Panc1 (cell line): Measurements from ENCODE around the gene GALNT18. TPM values are rescaled to one million over a fixed set of nuclear protein-coding genes. Genes with fewer than 3 reads are reported as not detected.

Source experiments
- ATAC-seq: fragments of 200-7000 bp; cut with Tn5 transposase; 2 replicates; pipeline ENCODE4 v1.9.1; 2020; ENCODE audit warnings: mild to moderate bottlenecking, moderate library complexity
- BruUV-seq: library from RNA; stranded (reverse); fragments of 400-500 nt; replicated peaks from 2 replicates; lab custom pipeline; 2021; lab: Mats Ljungman, UMichigan
- CTCF ChIA-PET: fragments of 300-600 bp; sonication (Branson Sonifier 250); formaldehyde crosslinking; loops from one replicate; lab custom pipeline; 2022; ENCODE audit warnings: antibody characterized with exemption; lab: Charles Lee
- POLR2A ChIA-PET: fragments of 300-600 bp; sonication (Branson Sonifier 250); formaldehyde crosslinking; loops from one replicate; lab custom pipeline; 2022; ENCODE audit warnings: antibody characterized with exemption; lab: Charles Lee
- DNase-seq: peaks from one replicate; pipeline ENCODE4 v3.0.0-alpha.2; 2010; ENCODE audit warnings: low read depth, low spot score
- H3K27ac ChIP-seq: 2 replicates; pipeline ENCODE4 v1.5.1; 2011; ENCODE audit warnings: mild to moderate bottlenecking, low read length, inconsistent platforms
- H3K27me3 ChIP-seq: fragments of 200-500 bp; sonication (Bioruptor generic); 2 replicates; pipeline ENCODE4 v1.6.0; 2014; ENCODE audit warnings: low read length, inconsistent platforms; ENCODE audit not compliant: control insufficient read depth, insufficient read depth
- H3K36me3 ChIP-seq: fragments of 200-500 bp; sonication (Bioruptor generic); 2 replicates; pipeline ENCODE4 v1.5.1; 2014; ENCODE audit warnings: inconsistent platforms, mild to moderate bottlenecking, low read length, moderate library complexity; ENCODE audit not compliant: control insufficient read depth, insufficient read depth
- H3K4me1 ChIP-seq: 2 replicates; pipeline ENCODE4 v1.5.1; 2011; ENCODE audit warnings: inconsistent platforms, mild to moderate bottlenecking, low read length, moderate library complexity; ENCODE audit not compliant: control insufficient read depth, insufficient read depth
- H3K4me3 ChIP-seq, 2 experiments: 2 replicates each; pipeline ENCODE4 v1.5.1; 2011 to 2012; ENCODE audit warnings: low read depth in 2 of 2, low read length in 2 of 2, mild to moderate bottlenecking in 2 of 2, inconsistent platforms in 1 of 2, moderate library complexity in 1 of 2
- H3K9me3 ChIP-seq: fragments of 200-500 bp; sonication (Bioruptor generic); 2 replicates; pipeline ENCODE4 v1.5.1; 2014; ENCODE audit warnings: low read depth, mild to moderate bottlenecking, inconsistent platforms, low read length, moderate library complexity; ENCODE audit not compliant: control insufficient read depth, insufficient read depth
- POLR2AphosphoS5 ChIP-seq: IDR thresholded peaks from 2 replicates; pipeline ENCODE4 v1.6.1; 2012; ENCODE audit warnings: mild to moderate bottlenecking, low read depth, low read length, moderate library complexity
- SIN3A ChIP-seq: IDR thresholded peaks from 2 replicates; pipeline ENCODE4 v1.6.1; 2012; ENCODE audit warnings: low read depth, mild to moderate bottlenecking, low read length, moderate library complexity, borderline replicate concordance; ENCODE audit not compliant: insufficient read depth
- TCF7L2 ChIP-seq: IDR thresholded peaks from 2 replicates; pipeline ENCODE4 v1.6.1; 2011; ENCODE audit warnings: mild to moderate bottlenecking, low read depth, low read length, inconsistent platforms
- in situ Hi-C: cut with HindIII; loops from 2 replicates; pipeline ENCODE4 v1.10.0; 2016; ENCODE audit warnings: low sequenced_read_pairs, low pct_unique_long_range_greater_than_20kb
- intact Hi-C: fragments of 100-400 bp; cut with micrococcal nuclease; formaldehyde crosslinking; loops from one replicate; pipeline ENCODE4 v1.10.0; 2022; ENCODE audit not compliant: unreplicated experiment
- total RNA-seq: library from RNA; stranded (reverse); gene quantifications from one replicate; pipeline ENCODE4 v1.2.1, GENCODE V29; 2021; ENCODE audit not compliant: unreplicated experiment
- TF ChIP-seq, protein P1 (sequence below): fragments of 450-650 bp; IDR thresholded peaks from 2 replicates; pipeline ENCODE4 v1.5.1; 2017; ENCODE audit warnings: mild to moderate bottlenecking
- TF ChIP-seq, protein P2 (sequence below), 2 experiments: IDR thresholded peaks; 2 replicates each; pipeline ENCODE4 v1.6.1; 2011 to 2012; ENCODE audit warnings: low read depth in 2 of 2, control low read depth in 1 of 2, low read length in 1 of 2, mild to moderate bottlenecking in 1 of 2, moderate library complexity in 1 of 2; ENCODE audit not compliant: insufficient read depth in 1 of 2

Gene GALNT18
- total RNA-seq, 1 experiment from 2014 or later = 8.6 TPM

DNA sequence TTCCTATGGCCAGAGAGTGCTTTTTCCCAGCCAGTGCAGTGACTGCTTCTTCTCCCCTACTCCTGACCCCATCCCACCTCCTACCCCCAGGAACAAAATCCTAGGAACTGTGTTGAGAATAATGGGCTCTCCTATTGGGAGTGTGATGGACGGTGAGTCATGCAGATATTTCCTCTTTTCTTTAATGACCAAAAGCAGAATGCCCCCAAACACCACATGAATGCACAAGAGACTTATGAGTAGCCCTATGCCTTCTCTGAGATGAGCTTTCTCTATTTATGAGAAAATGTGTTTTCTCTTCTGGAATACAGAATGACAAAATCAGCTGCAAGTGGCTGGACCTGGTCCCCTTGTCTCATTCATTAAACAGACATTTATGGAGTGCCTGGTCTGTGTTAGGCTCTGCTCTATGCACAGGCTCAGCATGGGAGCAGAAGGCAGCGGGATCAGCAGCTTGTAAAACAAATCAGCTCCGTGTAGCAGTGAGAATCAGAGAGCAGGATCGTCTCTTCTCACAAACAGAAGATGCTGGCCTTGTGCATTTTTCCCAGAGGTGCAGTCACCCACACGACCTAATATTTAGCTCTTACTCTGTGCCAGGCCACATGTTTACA lies 47.5 kb upstream of the GALNT18 start:
- H3K27me3 ChIP-seq = peaks cover 42% of the 10 kb centered on the region
- POLR2A ChIA-PET = no interaction called here
- no peak for DNase-seq
- in situ Hi-C loops = no loop called here
- BruUV-seq = no TSS peak
- no peaks in the 10 kb centered on the region for H3K4me1 ChIP-seq
- ATAC-seq = no peak
- CTCF ChIA-PET = no interaction called here
- H3K36me3 ChIP-seq = no peaks in the 10 kb centered on the region
- TF ChIP-seq, protein P1, sequence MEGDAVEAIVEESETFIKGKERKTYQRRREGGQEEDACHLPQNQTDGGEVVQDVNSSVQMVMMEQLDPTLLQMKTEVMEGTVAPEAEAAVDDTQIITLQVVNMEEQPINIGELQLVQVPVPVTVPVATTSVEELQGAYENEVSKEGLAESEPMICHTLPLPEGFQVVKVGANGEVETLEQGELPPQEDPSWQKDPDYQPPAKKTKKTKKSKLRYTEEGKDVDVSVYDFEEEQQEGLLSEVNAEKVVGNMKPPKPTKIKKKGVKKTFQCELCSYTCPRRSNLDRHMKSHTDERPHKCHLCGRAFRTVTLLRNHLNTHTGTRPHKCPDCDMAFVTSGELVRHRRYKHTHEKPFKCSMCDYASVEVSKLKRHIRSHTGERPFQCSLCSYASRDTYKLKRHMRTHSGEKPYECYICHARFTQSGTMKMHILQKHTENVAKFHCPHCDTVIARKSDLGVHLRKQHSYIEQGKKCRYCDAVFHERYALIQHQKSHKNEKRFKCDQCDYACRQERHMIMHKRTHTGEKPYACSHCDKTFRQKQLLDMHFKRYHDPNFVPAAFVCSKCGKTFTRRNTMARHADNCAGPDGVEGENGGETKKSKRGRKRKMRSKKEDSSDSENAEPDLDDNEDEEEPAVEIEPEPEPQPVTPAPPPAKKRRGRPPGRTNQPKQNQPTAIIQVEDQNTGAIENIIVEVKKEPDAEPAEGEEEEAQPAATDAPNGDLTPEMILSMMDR = no peak
- TF ChIP-seq, protein P2, sequence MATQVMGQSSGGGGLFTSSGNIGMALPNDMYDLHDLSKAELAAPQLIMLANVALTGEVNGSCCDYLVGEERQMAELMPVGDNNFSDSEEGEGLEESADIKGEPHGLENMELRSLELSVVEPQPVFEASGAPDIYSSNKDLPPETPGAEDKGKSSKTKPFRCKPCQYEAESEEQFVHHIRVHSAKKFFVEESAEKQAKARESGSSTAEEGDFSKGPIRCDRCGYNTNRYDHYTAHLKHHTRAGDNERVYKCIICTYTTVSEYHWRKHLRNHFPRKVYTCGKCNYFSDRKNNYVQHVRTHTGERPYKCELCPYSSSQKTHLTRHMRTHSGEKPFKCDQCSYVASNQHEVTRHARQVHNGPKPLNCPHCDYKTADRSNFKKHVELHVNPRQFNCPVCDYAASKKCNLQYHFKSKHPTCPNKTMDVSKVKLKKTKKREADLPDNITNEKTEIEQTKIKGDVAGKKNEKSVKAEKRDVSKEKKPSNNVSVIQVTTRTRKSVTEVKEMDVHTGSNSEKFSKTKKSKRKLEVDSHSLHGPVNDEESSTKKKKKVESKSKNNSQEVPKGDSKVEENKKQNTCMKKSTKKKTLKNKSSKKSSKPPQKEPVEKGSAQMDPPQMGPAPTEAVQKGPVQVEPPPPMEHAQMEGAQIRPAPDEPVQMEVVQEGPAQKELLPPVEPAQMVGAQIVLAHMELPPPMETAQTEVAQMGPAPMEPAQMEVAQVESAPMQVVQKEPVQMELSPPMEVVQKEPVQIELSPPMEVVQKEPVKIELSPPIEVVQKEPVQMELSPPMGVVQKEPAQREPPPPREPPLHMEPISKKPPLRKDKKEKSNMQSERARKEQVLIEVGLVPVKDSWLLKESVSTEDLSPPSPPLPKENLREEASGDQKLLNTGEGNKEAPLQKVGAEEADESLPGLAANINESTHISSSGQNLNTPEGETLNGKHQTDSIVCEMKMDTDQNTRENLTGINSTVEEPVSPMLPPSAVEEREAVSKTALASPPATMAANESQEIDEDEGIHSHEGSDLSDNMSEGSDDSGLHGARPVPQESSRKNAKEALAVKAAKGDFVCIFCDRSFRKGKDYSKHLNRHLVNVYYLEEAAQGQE (IDR thresholded peaks at IDR 0.05; ENCODE audit: insufficient read depth in 1 of 2, low read depth in 2 of 2, low read length in 1 of 2) = no peak
- TF ChIP-seq TCF7L2 (no peak), SIN3A (no peak), POLR2AphosphoS5 (no peak)
- intact Hi-C loops = no loop called here
- no peaks in the 10 kb centered on the region for H3K9me3 ChIP-seq
- H3K4me3 ChIP-seq = no peak overlapping the region
- no peak overlapping the region for H3K27ac ChIP-seq

DNA sequence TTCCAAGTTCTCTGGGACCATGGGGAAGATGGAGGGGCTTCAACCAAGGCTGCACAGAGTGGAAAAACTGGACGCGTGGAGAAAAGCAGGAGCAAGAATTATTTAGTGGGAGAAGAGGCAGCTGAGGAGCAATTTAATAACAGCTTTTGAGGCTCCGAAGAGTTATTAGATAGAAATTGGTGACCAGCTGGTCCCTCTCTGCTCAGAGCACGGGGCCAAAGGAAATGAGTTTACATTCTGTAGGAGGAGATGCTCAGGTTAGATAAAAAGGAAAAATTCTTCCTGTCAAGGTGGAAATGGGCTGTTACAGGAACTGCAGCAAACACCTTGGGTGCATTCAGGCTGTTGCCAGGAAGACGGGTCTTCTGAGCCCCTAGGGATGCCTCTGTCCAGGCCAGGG lies 47.0 kb upstream of the GALNT18 start:
- Histone ChIP-seq H3K36me3 (no peaks in the 10 kb centered on the region), H3K4me3 (no peak overlapping the region), H3K27me3 (peaks cover 40% of the 10 kb centered on the region), H3K4me1 (no peaks in the 10 kb centered on the region), H3K27ac (no peak overlapping the region), H3K9me3 (no peaks in the 10 kb centered on the region)
- no peak for TF ChIP-seq POLR2AphosphoS5
- no peak for TF ChIP-seq TCF7L2
- TF ChIP-seq, protein P1 = no peak
- no peak for TF ChIP-seq SIN3A
- TF ChIP-seq, protein P2 (IDR thresholded peaks at IDR 0.05; ENCODE audit: insufficient read depth in 1 of 2, low read depth in 2 of 2, low read length in 1 of 2) = no peak
- BruUV-seq = no TSS peak
- in situ Hi-C loops (no loop called here), intact Hi-C loops (no loop called here)
- ATAC-seq = no peak
- POLR2A ChIA-PET = no interaction called here
- DNase-seq = no peak
- CTCF ChIA-PET = no interaction called here
